ENCODE measurements around the gene MCM3AP.

- no peak for TF ChIP-seq EZH2phosphoT487 (IDR thresholded peaks at IDR 0.05; ENCODE audit: borderline replicate concordance)
- no peak for TF ChIP-seq POLR2AphosphoS5 (IDR thresholded peaks at IDR 0.05; ENCODE audit: low read depth, low read length)
- no peak for TF ChIP-seq POLR2A (IDR thresholded peaks at IDR 0.05; ENCODE audit: borderline replicate concordance, extremely low read depth, insufficient read depth, insufficient read length)
Measured at GRCh38 chr21:46191257-46191685, 94.1 kb downstream of the MCM3AP start.
